ENCODE measurements around the gene THAP11.

The THAP11 gene

DNA sequence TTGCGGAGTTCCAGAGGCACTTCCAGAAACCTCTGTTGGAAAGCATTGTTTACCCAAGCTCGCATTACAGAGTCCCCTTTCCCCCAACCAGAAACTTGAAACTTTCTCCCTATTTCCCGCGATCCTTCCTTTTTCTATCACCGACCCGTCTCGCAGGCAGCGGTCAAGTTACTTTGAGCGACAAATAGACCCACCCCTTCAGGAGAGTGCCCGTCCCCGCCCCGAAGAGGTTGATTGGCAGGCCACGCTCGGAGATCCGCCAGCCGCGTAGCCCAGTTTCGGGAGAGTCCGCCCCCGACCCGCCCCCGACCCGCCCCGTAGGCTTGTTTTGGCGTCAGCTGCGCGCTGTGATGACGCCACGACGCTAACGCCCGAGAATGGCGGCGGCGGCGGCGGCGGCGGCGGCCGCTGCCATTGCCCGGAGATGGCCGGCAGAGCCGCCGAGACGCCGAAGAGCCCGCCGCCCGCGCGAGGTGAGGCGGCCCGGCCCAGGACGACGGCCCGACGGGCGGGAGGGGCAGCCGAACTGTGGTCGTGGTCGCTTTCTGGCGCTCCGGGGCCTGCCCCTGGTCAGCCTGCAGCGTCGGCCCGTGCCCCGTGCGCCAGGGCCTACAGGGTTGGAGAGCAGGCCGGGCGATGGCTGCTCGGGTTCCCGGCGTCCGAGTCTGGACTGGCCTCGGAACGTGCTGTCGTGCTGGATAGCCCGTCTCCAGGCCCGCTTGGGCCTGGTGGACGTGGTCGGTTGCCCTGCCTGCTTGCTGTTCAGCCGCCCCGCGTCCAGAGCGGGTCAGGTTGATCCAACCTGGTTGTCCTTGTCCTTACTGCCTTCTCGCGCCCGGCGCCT is 51.0 kb downstream of the THAP11 start, which contains the start of gene PSKH1:
TSS of gene PSKH1 (plus strand) at position 356 of the 844 bp plus-strand sequence. CDS start 15,496 bp downstream, outside the sequence.
- H3K36me3 ChIP-seq (ENCODE audit: control insufficient read depth in 2 of 2, insufficient read depth in 2 of 2, low read length in 2 of 2), result no peaks in the 10 kb centered on the region
- H3K27ac ChIP-seq (ENCODE audit: low read depth in 2 of 2, low read length in 2 of 2), result peak within 1 kb of the TSS; percentile 97 to 98
- no peaks in the 10 kb centered on the region for H3K27me3 ChIP-seq (ENCODE audit: control insufficient read depth in 2 of 2, insufficient read depth in 2 of 2, low read length in 2 of 2)
- H3K9ac ChIP-seq (ENCODE audit: low read depth in 1 of 2, low read length in 2 of 2), result peak within 1 kb of the TSS; percentile 96 to 98
- no peaks in the 10 kb centered on the region for H3K9me3 ChIP-seq (ENCODE audit: control insufficient read depth in 2 of 2, low read length in 2 of 2)
- peak within 1 kb of the TSS; percentile 89 to 91 for H3K4me3 ChIP-seq (ENCODE audit: low read length in 2 of 2)
- peaks cover 16 to 19% of the 10 kb centered on the region in 2 donors for H3K4me1 ChIP-seq (ENCODE audit: control insufficient read depth in 2 of 2, insufficient read depth in 2 of 2, low read length in 2 of 2)

All from mucosa of rectum (tissue), 2 donors.